B cell (primary cell): ENCODE results near the gene PTPN1.

ENCODE experiments used
- CTCF ChIP-seq: fragments of 200-600 bp; IDR thresholded peaks from one replicate; pipeline ENCODE4 v1.8.0; 2022; ENCODE audit warnings: antibody characterized with exemption, mild to moderate bottlenecking
- EZH2 ChIP-seq: IDR thresholded peaks from 2 replicates; pipeline ENCODE4 v1.6.1; 2012; ENCODE audit warnings: borderline replicate concordance, low read depth, mild to moderate bottlenecking, moderate library complexity, low read length; ENCODE audit not compliant: insufficient read depth, poor library complexity, severe bottlenecking

- no peak for TF ChIP-seq CTCF
- TF ChIP-seq EZH2: no peak
Measured at GRCh38 chr20:50533464-50533863, 23.3 kb downstream of the PTPN1 start.
